Tibial nerve (tissue), 4 donors: Measurements from ENCODE around the gene EPB41. TPM values are rescaled to one million over a fixed set of nuclear protein-coding genes. Genes with fewer than 3 reads are reported as not detected.

Experiments used
- DNase-seq, 2 donors: peaks; one replicate each; pipeline ENCODE4 v3.0.0-alpha.2; 2019; ENCODE audit warnings: low spot score in 2 of 2
- H3K27ac ChIP-seq, 4 donors: fragments of 200-600 bp; sonication (generic) in 3 of 4; one replicate each; pipeline ENCODE4 v1.5.1; 2017 to 2019; ENCODE audit warnings: mild to moderate bottlenecking in 1 of 4
- H3K27me3 ChIP-seq, 2 donors: fragments of 200-600 bp; sonication (generic) in 1 of 2; one replicate each; pipeline versions ENCODE4 v1.5.1 to v1.6.0; 2017 to 2019
- H3K36me3 ChIP-seq, 3 donors: fragments of 200-600 bp; sonication (generic); one replicate each; pipeline ENCODE4 v1.5.1; 2018 to 2019
- H3K4me1 ChIP-seq, 4 donors: fragments of 200-600 bp; sonication (generic) in 3 of 4; one replicate each; pipeline ENCODE4 v1.5.1; 2017 to 2019
- H3K4me3 ChIP-seq, 4 donors: fragments of 200-600 bp; sonication (generic) in 3 of 4; one replicate each; pipeline ENCODE4 v1.5.1; 2017 to 2019; ENCODE audit warnings: mild to moderate bottlenecking in 1 of 4, moderate library complexity in 1 of 4
- H3K9me3 ChIP-seq, 4 donors: fragments of 200-600 bp; sonication (generic) in 3 of 4; one replicate each; pipeline ENCODE4 v1.5.1; 2017 to 2019
- CTCF ChIP-seq, 5 experiments: fragments of 200-600 bp in 3 of 5; fragments of 450-650 bp in 2 of 5; sonication (generic) in 3 of 5; IDR thresholded peaks; one replicate each; pipeline ENCODE4 v1.5.1; 2016 to 2019; ENCODE audit warnings: antibody characterized with exemption in 5 of 5, mild to moderate bottlenecking in 3 of 5, moderate library complexity in 2 of 5
- EP300 ChIP-seq, 2 donors: sonication (generic); formaldehyde crosslinking; IDR thresholded peaks; one replicate each; pipeline ENCODE4 v1.6.1; 2017; ENCODE audit warnings: antibody characterized with exemption in 2 of 2, mild to moderate bottlenecking in 1 of 2
- POLR2A ChIP-seq, 2 donors: fragments of 450-650 bp; IDR thresholded peaks; one replicate each; pipeline ENCODE4 v1.6.1; 2017; ENCODE audit warnings: antibody characterized with exemption in 2 of 2, mild to moderate bottlenecking in 2 of 2, moderate library complexity in 2 of 2
- WGBS, 2 donors: methylation state at CpG; one replicate each; pipeline ENCODE4 v1.1.5; 2018; 5-methylcytosine and 5-hydroxymethylcytosine counted together
- total RNA-seq, 4 donors: library from RNA; depleted of rRNA; stranded (reverse); fragments of >200 nt; gene quantifications; one replicate each; pipeline ENCODE4 v1.1.0, GENCODE V29; 2016

Gene EPB41
- total RNA-seq, 4 donors from 2014 or later: 13.9 to 22.1 (median 16.0) TPM

- 57 to 70% methylated on average over 12 of the region's 12 CpGs for WGBS, 2 donors
- TF ChIP-seq EP300 (IDR thresholded peaks at IDR 0.05): no peak
- no peak for TF ChIP-seq CTCF (IDR thresholded peaks at IDR 0.05)
- TF ChIP-seq POLR2A (IDR thresholded peaks at IDR 0.05): no peak
- H3K4me3 ChIP-seq: no peak overlapping the region
- H3K4me1 ChIP-seq: peaks cover 0 to 27% (median 11%) of the 10 kb centered on the region in 4 donors
- H3K27me3 ChIP-seq: peaks cover 0 to 26% of the 10 kb centered on the region in 2 donors
- H3K9me3 ChIP-seq: no peaks in the 10 kb centered on the region
- no peak for DNase-seq
- no peaks in the 10 kb centered on the region for H3K36me3 ChIP-seq
- H3K27ac ChIP-seq: peak overlapping the region in 3 of 4 donors; percentile 15 to 60 (median 50)
Observed at GRCh38 chr1:29119121-29119929, 205.0 kb downstream of the EPB41 start.

GRCh38 chr1:29120367-29120766 lies 206.0 kb downstream of the EPB41 start:
- TF ChIP-seq CTCF (IDR thresholded peaks at IDR 0.05): no peak
- no peak for TF ChIP-seq POLR2A (IDR thresholded peaks at IDR 0.05)
- no peak for TF ChIP-seq EP300 (IDR thresholded peaks at IDR 0.05)
- Histone ChIP-seq H3K4me3 (no peak overlapping the region), H3K9me3 (no peaks in the 10 kb centered on the region), H3K27me3 (peaks cover 0 to 32% of the 10 kb centered on the region in 2 donors), H3K4me1 (peaks cover 0 to 34% (median 15%) of the 10 kb centered on the region in 4 donors), H3K27ac (peak overlapping the region in 2 of 4 donors; percentile 90 to 96), H3K36me3 (no peaks in the 10 kb centered on the region)
- no peak for DNase-seq
- 86 to 87% methylated on average over 5 to 6 of the region's 6 CpGs for WGBS, 2 donors

DNA sequence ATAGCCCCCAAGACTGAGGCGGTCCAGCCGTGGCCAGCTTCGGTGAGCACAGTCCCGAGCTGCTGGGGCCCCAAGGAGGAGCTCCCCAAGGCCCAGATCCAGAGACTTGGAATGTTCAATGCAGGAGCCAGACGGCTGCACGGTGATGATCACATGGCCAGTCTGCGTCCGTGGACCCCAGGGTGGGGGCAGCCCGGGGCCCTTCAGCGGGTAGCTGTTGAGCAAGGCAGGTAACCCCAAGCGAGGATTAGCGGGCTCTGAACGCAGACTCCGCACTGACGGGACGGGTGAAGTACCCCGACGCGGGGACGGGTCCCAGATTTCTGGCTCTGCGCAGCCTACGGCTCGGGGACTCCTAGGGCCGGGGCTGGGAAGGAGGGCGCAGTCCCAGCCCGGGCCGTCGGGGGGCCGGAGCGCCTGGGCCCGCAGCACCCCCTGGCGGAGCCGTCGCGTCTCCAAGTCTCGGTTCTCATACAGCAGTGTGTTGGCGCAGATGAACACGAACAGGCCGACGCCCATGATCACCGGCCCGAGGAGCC lies 206.6 kb downstream of the EPB41 start:
- H3K4me1 ChIP-seq: peaks cover 0 to 38% (median 15%) of the 10 kb centered on the region in 4 donors
- H3K27ac ChIP-seq: peak overlapping the region in 3 of 4 donors; percentile 90 to 96 (median 93)
- 51 to 53% methylated on average over 22 of the region's 42 CpGs for WGBS, 2 donors
- no peaks in the 10 kb centered on the region for H3K36me3 ChIP-seq
- H3K9me3 ChIP-seq: no peaks in the 10 kb centered on the region
- peaks cover 0 to 32% of the 10 kb centered on the region in 2 donors for H3K27me3 ChIP-seq
- H3K4me3 ChIP-seq: peak overlapping the region in 2 of 4 donors; percentile 64 to 69
- DNase-seq: no peak
- TF ChIP-seq EP300 (IDR thresholded peaks at IDR 0.05): no peak
- no peak for TF ChIP-seq POLR2A (IDR thresholded peaks at IDR 0.05)
- TF ChIP-seq CTCF (IDR thresholded peaks at IDR 0.05): peak in 4 of 5 experiments; percentile 24 to 60 (median 38)

GRCh38 chr1:29121516-29121935 lies 207.2 kb downstream of the EPB41 start:
- Histone ChIP-seq H3K27ac (peak overlapping the region in 3 of 4 donors; percentile 90 to 96 (median 93)), H3K9me3 (no peaks in the 10 kb centered on the region), H3K27me3 (peaks cover 0 to 32% of the 10 kb centered on the region in 2 donors), H3K4me3 (peak overlapping the region; percentile 64 to 76 (median 70)), H3K36me3 (no peaks in the 10 kb centered on the region), H3K4me1 (peaks cover 0 to 38% (median 15%) of the 10 kb centered on the region in 4 donors)
- no peak for DNase-seq
- 2% methylated on average over 17 of the region's 59 CpGs; no CpG with 5 or more reads in 1 of the 2 donors for WGBS, 2 donors
- TF ChIP-seq EP300 (IDR thresholded peaks at IDR 0.05) (no peak), POLR2A (IDR thresholded peaks at IDR 0.05) (no peak), CTCF (IDR thresholded peaks at IDR 0.05) (no peak)
